AG04450 (cell line): ENCODE measurements around the gene TAB2. TPM values are rescaled to one million over a fixed set of nuclear protein-coding genes. Genes with fewer than 3 reads are reported as not detected.

ENCODE experiments used
- CTCF ChIA-PET: fragments of 300-600, 350-600 bp; formaldehyde crosslinking; extraction: SDS; loops from one replicate; lab custom pipeline; 2022; ENCODE audit warnings: antibody characterized with exemption, inconsistent platforms; lab: Charles Lee
- POLR2A ChIA-PET: fragments of 350-600 bp; formaldehyde crosslinking; extraction: SDS; loops from one replicate; lab custom pipeline; 2021; ENCODE audit warnings: antibody characterized with exemption, inconsistent platforms; lab: Yijun Ruan, JAX
- DNase-seq: peaks from one replicate; pipeline ENCODE4 v3.0.0-alpha.2; 2011; ENCODE audit warnings: low read depth, low spot score
- H3K27ac ChIP-seq: one replicate; pipeline ENCODE4 v1.5.1; 2012; ENCODE audit warnings: low read depth, low read length, control low read depth
- H3K27me3 ChIP-seq: one replicate; pipeline ENCODE4 v1.6.0; 2012; ENCODE audit warnings: low read length; ENCODE audit not compliant: control insufficient read depth, insufficient read depth
- H3K4me3 ChIP-seq: 2 replicates; pipeline ENCODE4 v1.5.1; 2011; ENCODE audit warnings: mild to moderate bottlenecking, low read depth, low read length, control low read depth
- H3K9me3 ChIP-seq: 2 replicates; pipeline ENCODE4 v1.5.1; 2012; ENCODE audit warnings: low read length; ENCODE audit not compliant: control insufficient read depth, insufficient read depth
- CTCF ChIP-seq: IDR thresholded peaks from 2 replicates; pipeline ENCODE4 v1.5.1; 2011; ENCODE audit warnings: low read depth, low read length, control low read depth, inconsistent platforms
- polyA plus RNA-seq: library from polyadenylated mRNA; depleted of rRNA; stranded (reverse); fragments of >200 nt; gene quantifications from 2 replicates; pipeline ENCODE4 v1.2.3, GENCODE V29; 2011

The TAB2 gene
- polyA plus RNA-seq, 1 experiment: 61.1 TPM

GRCh38 chr6:149284904-149285303 is 32.6 kb upstream of the TAB2 start:
- CTCF ChIA-PET: interaction anchor here (0.5 kb wide), 1 partner anchor 786 kb away, joined by 3 read pairs; no protein-coding TSS in a partner anchor
- POLR2A ChIA-PET: no interaction called here
- DNase-seq: no peak
- Histone ChIP-seq H3K9me3 (no peaks in the 10 kb centered on the region), H3K27ac (no peak overlapping the region), H3K27me3 (no peaks in the 10 kb centered on the region), H3K4me3 (no peak overlapping the region)
- TF ChIP-seq CTCF: no peak

- POLR2A ChIA-PET: no interaction called here
- Histone ChIP-seq H3K27me3 (no peaks in the 10 kb centered on the region), H3K27ac (no peak overlapping the region), H3K9me3 (no peaks in the 10 kb centered on the region), H3K4me3 (no peak overlapping the region)
- no peak for DNase-seq
- TF ChIP-seq CTCF: no peak
- CTCF ChIA-PET: no interaction called here
These were observed 31.9 kb upstream of the TAB2 start for GRCh38 chr6:149285626-149286025.

- ChIA-PET POLR2A (no interaction called here), CTCF (no interaction called here)
- H3K4me3 ChIP-seq: no peak overlapping the region
- no peak for DNase-seq
- TF ChIP-seq CTCF: no peak
- no peaks in the 10 kb centered on the region for H3K27me3 ChIP-seq
- H3K27ac ChIP-seq: no peak overlapping the region
- H3K9me3 ChIP-seq: no peaks in the 10 kb centered on the region
These were observed 30.6 kb upstream of the TAB2 start for GRCh38 chr6:149286905-149287304.

DNA sequence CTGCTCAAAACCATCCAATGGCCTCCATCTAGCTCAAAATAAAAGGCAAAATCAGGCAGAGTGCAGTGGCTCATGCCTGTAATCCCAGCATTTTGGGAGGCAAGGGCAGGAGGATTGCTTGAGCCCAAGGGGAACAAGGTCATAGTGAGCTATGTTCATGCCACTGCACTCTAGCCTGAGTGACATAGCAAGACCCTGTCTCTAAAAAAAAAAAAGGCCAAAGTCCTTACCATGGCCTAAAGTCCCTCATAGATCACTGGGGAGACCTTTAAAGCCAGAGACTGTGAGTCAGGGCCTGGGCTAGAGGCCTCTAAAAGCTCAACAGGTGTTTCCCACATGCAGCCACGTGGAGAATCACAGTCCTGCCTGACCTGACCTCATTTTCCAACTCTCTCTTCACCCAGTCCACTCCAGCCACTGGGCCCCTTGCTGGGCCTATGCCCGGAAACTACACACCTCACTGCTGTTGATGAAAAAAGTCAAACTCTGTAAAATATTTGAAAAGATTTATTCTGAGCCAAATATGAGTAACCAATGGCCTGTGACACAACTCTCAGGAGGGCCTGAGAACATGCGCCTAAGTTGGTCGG is 28.2 kb upstream of the TAB2 start:
- TF ChIP-seq CTCF: no peak
- DNase-seq: no peak
- H3K4me3 ChIP-seq: no peak overlapping the region
- no peaks in the 10 kb centered on the region for H3K9me3 ChIP-seq
- no peaks in the 10 kb centered on the region for H3K27me3 ChIP-seq
- ChIA-PET CTCF (no interaction called here), POLR2A (no interaction called here)
- H3K27ac ChIP-seq: no peak overlapping the region

GRCh38 chr6:149289966-149290365 is 27.5 kb upstream of the TAB2 start:
- DNase-seq: no peak
- Histone ChIP-seq H3K4me3 (no peak overlapping the region), H3K9me3 (no peaks in the 10 kb centered on the region), H3K27me3 (no peaks in the 10 kb centered on the region), H3K27ac (no peak overlapping the region)
- ChIA-PET POLR2A (no interaction called here), CTCF (no interaction called here)
- no peak for TF ChIP-seq CTCF
